Measurements from ENCODE around the gene SH3RF1.

The SH3RF1 gene

DNA sequence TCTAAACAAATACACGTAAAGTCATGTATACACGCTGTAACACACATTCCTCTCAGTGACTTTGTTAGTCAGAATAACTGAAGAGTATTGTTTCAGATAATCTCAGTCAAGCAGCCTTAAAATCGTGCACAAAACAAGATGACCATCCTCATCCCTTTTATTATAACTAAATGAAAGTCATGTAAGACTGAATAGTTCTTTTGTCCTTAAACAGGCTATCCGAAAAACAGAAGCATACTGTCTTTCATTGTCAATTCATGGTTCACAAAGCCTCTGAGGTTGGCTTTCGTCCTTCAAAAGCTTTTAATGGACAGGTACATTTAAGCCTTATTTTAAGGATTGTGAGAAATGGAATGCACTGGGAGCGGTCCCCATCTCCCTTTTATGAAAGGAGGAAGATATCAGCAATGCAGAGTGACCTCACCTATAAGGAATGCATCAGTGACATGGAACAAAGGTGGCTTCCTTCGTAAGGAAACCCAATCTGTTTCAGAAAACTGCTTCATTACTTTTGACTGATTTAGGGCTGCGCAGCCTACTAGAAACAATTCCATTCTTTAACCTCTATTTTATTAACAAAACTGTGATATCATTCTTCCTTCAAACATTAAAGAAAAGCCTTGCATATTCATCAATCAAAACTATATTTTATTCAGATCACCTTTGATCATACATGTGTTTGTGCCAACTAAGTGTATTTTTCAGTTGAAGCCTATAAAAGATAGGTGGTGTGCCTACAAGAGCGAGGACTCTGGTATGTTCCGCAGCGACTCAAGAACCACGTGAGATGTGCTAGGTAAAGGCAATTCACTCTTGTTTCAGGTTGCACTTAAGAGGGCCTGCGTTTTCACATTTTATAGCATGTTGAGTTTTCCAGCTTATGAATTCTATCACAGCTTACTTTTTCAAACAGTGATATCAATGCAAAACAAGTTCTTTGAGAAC is 19.2 kb downstream of the SH3RF1 start:
- no peak for DNase-seq (ENCODE audit: low read depth)

DNA sequence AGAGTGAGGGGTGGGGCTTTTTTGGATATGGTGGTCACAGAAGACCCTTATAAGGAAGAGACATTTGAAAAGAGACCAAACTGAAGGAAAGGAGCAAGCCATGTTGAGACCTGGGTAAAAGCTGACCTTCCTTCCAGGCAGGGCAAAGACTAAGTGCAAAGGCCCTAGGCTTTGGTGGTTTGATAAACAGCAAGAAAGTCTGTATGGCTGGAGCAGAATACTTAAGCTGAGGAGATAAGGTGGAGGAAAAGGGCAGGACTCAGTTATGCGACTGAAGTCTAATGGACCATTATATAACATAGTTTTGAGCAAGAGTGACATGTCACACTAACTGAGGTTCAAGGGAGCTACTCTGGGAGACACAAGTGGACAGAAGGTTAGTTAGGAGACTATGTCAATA is 20.0 kb downstream of the SH3RF1 start:
- DNase-seq (ENCODE audit: low read depth), result no peak

DNA sequence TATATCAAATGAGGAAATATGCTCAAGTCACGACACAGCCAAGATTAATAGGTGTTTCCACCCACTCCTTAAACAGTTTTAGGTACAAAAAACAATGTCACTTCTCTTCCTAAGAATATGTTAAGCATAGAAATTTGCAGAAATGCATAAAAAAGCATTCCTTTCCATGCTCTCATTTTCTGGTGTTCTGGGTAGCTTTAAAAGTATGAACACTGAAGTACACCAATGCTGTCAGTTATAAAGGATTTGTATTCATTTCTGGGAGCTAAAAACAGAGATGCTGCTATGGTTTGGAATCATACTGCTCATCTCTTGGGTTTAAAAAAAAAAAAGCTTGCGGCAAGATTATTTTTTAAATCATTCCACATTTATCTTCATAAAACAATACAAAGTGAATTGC is 20.8 kb downstream of the SH3RF1 start:
- DNase-seq (ENCODE audit: low read depth), result no peak

DNA sequence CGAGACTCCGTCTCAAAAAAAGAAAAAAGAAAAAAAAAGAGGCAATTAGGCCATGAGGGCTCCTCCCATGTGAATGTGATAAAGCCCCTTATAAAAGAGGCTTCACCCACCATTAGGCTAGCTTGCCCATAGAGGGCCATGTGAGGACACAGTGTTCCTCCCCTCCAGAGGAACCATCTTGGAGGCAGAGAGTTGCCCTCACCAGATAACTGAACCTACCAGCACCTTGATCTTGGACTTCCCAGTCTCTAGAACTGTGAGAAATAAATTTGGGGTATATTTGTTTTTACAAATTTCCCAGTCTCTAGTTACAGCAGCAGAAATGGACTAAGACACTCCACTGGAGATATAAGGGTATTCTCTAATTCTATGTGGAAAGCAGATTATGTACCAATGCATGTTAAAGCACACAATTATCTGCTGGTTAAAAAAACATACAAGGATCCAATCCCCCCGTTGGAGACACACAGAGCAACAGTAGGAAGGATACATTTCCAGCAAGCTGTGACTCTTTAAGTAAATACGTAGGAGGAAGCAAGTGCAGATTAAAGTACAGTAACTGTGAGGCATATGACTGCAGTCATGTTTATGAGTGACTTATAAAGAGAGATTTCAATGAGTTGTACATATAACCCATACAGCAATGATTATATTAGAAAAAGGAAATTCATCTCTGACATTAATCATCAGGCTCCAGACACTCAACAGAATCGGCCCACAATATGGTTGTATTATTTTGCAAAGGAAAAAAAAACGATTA is 21.4 kb downstream of the SH3RF1 start:
- DNase-seq (ENCODE audit: low read depth), result no peak

DNA sequence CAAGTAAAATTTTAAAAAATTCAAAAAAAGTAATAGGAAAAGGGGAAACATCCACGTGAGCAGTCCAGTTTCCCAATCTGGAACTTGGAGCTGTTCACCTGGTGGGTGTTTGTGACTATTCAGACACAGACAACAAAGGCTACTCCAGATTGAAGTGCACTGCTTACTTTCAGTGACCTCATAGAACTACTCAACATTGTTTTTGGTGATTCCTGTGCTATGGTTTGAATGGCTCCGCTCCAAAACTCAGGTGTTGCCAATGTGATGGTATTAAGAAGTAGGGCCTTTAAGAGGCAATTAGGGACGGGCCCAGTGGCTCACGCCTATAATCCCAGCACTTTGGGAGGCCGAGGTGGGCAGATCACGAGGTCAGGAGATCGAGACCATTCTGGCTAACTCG is 22.1 kb downstream of the SH3RF1 start:
- DNase-seq (ENCODE audit: low read depth), result no peak

DNA sequence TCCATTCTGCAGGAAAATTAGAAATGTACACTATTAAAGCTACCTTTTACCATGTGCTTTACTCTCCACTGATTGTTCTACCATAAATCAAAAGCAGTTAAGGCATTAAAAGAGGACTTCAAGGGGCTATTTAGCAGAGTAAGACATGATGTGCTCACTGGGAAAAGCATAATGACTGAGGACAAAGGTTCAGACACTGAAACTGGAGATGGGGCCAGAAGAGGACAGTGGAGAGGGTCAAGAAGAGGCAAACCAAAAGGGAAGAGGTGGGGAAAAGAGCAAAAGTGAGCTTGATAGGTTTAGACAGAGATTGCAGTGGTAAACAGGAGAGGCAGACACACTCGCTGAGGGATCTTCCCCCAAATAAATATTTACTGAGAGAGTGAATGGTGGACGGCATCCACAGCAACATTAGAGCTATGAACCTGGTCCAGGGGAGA is 23.8 kb downstream of the SH3RF1 start:
- no peak for DNase-seq (ENCODE audit: low read depth)

DNA sequence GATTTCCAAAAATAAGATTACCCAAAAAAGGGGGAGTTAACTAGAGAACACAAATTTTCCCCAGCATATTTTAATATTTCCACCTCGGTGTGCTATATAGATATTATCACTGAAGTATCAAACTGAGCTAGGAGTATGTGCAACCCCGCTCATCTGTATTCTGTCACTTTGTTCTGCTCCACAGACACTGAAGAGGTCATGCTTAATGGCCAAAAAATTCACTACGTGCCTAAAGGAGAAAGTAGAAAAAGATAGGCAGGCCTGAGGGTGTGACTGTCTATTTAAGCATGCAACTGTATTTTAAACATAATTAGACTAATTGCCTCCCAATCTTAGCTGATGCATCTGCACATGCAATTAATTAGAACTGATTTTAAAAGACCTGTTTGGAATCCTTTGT is 24.5 kb downstream of the SH3RF1 start:
- DNase-seq (ENCODE audit: low read depth), result no peak

DNA sequence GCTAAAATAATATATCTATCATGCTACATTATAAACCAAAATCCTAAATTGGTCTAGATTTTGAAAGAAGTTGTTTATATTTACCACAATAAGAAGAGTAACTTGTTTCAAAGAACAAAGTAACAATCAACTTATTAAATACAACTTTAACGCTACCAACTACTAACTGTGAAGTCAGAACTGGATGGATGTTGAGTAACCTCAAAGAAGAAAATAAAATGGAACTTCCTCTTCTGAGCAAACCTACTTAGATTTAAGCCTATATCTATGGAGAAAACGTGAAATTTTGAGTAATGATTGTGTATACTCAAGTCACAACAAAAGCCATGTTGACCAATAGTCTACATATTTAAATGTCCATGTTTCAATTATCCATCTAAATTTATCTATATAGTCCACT is 25.7 kb downstream of the SH3RF1 start:
- DNase-seq (ENCODE audit: low read depth), result no peak

DNA sequence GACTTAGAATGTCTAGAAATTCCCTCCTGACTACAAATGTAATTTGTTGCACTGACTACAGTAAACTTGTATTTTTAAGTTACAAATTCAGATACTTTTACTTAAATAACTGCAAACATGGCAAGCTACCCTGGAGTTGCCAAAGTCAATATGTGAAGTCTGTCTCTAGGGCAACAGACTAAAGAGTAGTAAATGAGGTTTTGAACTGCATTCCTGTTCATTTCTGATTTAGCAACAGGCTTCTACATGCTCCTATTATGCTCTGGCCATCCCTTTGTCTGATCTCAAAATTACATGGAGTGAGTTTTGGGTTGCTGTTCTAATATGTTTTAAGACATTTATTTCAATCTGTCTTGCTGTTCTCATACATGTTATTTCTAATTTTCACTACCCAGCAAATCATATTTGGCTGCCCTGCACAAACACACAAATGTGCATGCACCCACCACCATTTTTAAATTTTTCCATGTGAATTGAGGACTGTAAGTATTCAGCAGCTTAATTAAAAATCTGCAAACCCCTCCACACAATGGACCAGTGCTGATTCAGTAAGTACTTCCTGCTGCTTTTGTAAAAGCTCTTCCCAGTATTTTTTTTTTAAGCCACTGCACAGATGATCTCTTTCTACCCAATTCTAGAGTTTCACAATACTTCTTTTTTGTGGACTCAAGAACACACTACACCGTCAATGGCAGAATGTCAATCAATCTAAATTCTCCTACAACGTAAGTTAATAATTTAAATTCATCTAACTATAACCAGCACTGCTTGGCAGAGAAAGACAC is 26.7 kb downstream of the SH3RF1 start:
- DNase-seq (ENCODE audit: low read depth), result no peak

DNA sequence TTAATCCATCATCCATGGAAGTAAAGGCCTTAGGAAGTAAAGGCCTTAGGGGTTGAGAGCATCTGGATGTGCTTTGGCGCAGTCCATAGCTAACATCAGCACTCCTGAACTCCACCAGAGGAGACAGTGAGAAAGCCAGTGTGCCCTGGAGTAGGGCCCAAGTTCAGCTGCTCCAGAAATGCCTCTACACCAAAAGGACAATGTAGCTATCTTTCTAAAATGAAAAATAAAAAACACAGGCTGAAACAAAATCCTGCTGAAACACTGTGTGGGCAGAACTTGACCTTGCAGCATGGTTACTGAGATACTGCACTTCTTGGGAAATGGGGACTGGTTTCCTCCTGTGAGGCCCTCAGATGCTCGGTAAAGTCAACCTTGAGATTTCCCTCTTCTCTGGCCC is 29.3 kb downstream of the SH3RF1 start:
- DNase-seq (ENCODE audit: low read depth), result no peak

DNA sequence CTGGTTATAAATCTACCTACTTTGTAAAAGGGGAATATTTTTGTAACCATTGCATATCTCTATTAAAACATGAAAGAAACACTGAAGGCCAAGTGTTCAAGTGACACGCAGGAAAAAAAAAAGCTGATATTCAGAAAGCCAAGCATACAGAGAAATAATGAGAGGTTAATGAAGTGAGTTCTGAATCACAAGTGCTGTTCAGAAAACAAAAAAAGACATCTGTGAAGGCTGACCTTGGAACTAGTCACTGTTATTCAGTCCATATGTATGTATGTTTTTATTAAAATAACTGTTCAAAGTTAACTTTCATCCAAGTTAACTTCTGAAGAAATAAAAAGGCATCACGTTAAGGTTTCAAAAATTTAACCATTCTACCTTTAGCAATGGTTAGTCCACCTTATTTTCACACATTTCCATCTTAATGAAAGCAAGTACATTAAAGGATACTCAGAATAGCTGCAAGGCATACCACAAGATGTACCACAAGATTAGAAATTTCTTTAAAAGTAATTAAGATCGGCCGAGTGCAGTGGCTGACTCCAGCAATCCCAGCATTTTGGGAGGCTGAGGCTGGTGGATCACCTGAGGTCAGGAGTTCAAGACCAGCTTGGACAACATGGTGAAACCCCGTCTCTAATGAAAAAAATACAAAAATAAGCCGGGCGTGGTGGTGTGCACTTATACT is 31.4 kb downstream of the SH3RF1 start:
- no peak for DNase-seq (ENCODE audit: low read depth)

DNA sequence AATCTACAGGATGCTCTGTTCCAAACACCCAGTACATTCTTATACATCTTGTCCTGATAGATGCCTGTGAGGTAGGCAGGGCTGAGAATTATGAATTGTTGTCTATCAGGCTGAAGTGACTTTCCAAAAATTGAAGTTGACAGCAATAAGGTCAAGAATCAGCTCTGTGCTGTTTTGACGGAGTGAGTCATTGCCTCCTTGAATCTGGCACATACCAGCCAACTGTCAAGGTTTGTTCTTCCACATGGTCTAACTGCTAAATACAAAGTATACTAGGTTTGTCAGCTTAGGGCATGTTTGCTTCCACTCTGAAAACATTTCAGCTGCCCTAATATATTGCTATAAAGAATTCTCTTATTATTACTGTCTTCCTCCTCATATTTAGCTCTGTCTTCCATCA is 32.3 kb downstream of the SH3RF1 start:
- no peak for DNase-seq (ENCODE audit: low read depth)

DNA sequence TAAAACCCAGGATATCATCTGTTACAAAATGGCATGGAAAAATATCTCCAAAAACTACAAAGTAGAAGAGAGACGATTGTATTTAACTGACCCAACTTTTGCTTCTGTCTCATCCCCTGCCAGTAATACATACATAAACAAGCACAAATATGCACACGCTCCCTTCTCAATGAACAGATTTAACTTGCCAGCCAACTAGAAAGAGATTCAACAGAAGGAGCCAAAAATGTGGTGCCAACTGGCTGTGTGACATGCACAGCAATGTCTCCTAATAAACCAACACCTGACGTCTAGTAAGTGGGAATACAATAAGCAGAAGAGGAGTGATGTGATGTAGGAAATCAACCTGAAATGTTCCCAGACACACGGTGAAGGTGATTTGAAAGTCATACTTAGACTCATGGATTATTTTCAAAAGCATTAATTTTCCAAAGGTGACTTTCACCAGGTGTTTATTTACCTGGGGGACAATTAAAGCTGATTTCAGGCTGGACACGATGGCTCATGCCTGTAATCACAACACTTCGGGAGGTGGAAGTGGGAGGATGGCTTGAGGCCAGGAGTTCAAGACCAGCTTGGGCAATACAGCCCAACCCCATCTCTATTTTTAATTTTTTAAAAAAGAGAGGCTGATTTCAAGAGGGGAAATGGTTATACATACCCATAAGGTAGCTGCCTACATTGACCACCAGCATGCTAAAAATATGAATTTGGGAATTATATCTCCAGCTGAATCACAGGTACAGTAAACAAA is 33.7 kb downstream of the SH3RF1 start:
- no peak for DNase-seq (ENCODE audit: low read depth)

DNA sequence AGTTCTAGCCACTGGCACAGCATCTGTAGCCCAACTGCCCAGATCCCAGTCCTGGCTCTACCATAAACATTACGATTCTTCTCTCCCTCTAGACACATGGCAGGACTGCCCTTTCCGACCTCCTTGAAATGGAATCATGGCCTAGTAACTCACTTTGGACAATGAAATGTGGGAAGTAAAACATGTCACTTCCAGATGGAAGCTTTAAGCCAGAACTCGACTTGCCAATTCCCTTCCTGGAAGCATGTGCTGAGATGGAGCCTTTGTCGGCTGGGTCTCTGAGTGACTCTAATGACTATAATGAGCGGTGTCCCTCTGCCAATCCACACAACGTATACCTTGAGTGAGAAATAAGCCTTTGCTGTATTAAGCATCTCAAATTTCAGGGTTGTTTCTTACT is 34.7 kb downstream of the SH3RF1 start:
- no peak for DNase-seq (ENCODE audit: low read depth)

DNA sequence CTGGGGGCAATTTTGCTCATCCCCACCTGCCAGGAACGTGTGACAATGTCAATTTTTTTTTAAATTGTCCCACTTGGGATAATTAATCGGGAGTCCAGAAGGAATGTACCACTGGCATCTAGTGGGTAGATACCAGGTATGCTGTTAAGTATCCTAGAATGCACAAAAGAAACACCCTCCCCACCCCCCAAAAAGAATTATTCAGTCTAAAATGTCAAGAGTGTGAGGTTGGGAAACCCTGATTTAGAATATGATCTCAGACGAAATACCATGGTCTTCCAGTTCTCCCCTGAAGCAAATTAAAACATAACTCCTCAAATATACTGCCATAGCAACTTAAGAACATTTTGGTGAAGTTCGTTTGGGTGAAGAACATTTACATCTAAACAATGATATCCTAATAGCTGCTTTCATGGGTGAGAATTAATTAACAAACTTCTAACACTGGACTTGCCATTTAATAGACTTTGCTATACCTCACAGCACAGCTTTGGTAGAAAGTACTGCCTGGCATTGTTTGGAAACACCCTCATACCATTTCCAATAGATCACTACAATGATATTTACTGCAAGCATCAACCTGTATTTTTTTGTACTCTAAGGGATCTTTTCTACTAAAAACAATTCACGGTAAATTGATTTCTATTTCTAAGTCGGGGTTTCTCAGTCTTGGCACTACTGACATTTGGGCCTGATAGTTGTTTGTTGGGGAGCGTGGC is 36.5 kb downstream of the SH3RF1 start:
- DNase-seq (ENCODE audit: low read depth), result no peak

DNA sequence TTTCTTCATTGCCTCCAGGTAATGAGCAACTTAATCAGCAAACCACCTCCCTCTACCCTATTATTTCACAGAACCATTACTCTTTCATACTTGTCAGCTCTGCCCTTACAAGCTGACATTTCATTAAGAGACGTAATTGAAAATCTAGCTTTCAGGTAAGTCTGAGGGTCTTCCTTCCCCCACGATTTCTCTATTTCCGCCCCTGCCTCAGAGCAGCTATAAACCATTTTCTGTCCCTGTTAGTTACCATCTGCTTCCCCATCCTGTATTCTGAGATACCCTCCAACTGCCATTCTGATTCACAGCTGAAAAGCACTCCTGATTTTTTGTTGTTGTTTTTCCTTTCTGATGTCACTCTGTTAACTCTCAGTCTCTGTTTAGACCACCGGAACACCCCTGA is 37.1 kb downstream of the SH3RF1 start:
- no peak for DNase-seq (ENCODE audit: low read depth)

DNA sequence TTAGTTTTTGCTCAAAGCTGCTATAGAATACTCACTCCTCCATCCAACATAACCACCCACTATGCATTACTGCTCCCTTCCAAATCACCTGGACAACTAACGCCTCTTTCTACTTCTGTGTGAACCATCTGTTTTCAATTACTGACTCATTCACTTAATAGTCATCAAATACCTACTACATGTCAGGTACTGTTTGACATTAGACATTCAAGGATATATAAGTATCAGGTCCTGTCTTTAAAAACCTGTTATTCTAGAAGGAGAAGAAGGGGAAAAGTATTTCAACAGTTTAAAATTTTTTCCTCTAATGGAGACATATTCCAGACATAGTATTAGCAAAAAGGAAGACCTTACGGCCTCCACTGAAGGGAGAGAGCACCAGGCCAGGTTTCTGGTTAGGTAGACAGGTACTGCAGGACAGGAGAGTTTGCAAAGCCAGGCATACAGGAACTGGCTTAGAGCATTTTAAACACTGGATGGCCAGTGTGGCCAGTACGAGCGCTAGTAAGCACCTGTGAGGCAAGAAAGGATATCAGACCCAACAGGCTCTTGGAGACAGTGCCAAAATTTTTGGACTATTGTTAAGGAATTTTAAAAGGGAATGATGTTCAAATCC is 39.0 kb downstream of the SH3RF1 start:
- no peak for DNase-seq (ENCODE audit: low read depth)

DNA sequence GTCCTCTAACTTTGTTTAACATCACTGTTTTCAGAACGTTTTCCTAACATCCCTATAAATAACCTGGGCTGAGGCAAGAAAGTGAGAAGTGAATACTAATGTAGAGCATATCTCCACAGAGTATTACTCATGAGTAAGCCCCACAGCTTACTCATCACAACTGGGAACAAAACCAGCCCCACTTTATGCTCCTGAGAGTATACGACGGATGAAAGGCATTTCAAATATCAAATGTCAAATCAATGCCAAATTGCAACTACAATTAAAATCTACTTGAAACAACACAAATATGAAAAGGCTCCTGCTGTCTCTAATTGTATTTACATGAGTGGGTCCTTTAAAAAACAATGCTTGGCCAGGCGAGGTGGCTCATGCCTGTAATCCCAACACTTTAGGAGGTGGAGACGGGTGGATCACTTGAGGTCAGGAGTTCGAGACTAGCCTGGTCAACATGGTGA is 41.2 kb downstream of the SH3RF1 start:
- DNase-seq (ENCODE audit: low read depth), result no peak

DNA sequence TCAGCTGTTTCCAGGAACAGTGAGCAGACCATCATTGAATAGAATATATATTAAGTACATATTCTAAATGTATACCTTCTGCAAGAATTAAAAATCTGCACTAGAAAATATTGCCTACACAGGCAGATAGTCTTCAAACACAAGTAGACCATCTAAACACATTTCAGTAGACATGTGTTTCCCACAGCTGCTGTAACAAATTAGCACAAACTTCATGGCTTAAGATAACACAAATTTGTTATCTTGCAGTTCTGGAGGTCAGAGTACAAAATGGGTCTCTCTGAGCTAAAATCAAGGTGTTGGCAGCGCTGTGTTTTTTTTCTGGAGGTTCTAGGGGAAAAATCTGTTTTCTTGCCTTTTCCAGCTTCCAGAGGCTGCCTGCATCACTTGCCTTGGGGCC is 42.7 kb downstream of the SH3RF1 start:
- DNase-seq (ENCODE audit: low read depth), result no peak

DNA sequence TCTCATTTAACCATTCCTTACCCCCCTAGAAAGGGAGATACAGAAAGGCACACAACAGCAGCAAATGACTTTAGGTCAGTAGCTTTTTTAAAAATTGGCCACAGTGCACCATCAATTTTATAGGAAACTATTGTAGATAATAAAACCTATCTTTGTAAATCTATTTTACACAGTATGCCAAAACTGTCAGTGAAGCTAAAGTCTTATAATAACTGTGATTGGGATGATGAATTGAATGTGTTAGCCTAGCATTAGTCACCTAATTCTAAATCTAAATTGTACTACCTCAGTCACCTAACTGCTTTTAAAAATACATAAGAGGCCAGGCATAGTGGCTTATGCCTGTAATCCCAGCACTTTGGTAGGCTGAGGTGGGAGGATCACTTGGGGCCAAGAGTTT is 44.2 kb downstream of the SH3RF1 start:
- no peak for DNase-seq (ENCODE audit: low read depth)

Measured in stimulated activated CD4-positive, alpha-beta T cell treated with anti-CD3 and anti-CD28 coated beads, Interleukin-2, amount 100 ng/mL, for 4 hours (primary cell).